GM18517 (cell line): Measurements from ENCODE around the gene APEH.

Experiments
- ATAC-seq: cut with Tn5 transposase; IDR thresholded peaks from one replicate; pipeline ENCODE4 v1.9.1; 2021; ENCODE audit warnings: mild to moderate bottlenecking, moderate library complexity; ENCODE audit not compliant: unreplicated experiment

The APEH gene

GRCh38 chr3:49711489-49711888 is 37.3 kb downstream of the APEH start:
- no peak for ATAC-seq

- no peak for ATAC-seq
These were observed 38.0 kb downstream of the APEH start for GRCh38 chr3:49712166-49712565.

- ATAC-seq: no peak
These were observed 38.6 kb downstream of the APEH start for GRCh38 chr3:49712631-49713317.

- no peak for ATAC-seq
These were observed 39.4 kb downstream of the APEH start for GRCh38 chr3:49713336-49714105.

- no peak for ATAC-seq
These were observed 40.8 kb downstream of the APEH start for GRCh38 chr3:49714728-49715550.

- ATAC-seq: no peak
These were observed 41.5 kb downstream of the APEH start for GRCh38 chr3:49715611-49716121.

- ATAC-seq: no peak
These were observed 42.0 kb downstream of the APEH start for GRCh38 chr3:49716169-49716568.

GRCh38 chr3:49716691-49717210 is 42.6 kb downstream of the APEH start:
- ATAC-seq: no peak

- no peak for ATAC-seq
These were observed 43.2 kb downstream of the APEH start for GRCh38 chr3:49717211-49717958.

GRCh38 chr3:49717959-49718857 is 44.1 kb downstream of the APEH start:
- no peak for ATAC-seq

GRCh38 chr3:49718858-49719213 is 44.7 kb downstream of the APEH start:
- no peak for ATAC-seq

GRCh38 chr3:49719214-49719884 is 45.2 kb downstream of the APEH start, which contains the start of gene AMIGO3:
AMIGO3 (minus strand) TSS chr3:49719684; CDS start chr3:49719465, 219 bp downstream.
- peak; percentile 51 for ATAC-seq

GRCh38 chr3:49720855-49721595 is 46.9 kb downstream of the APEH start:
- ATAC-seq: no peak

GRCh38 chr3:49721596-49721895 is 47.4 kb downstream of the APEH start:
- no peak for ATAC-seq

- no peak for ATAC-seq
These were observed 48.0 kb downstream of the APEH start for GRCh38 chr3:49721896-49722781.

GRCh38 chr3:49722896-49723295 is 48.7 kb downstream of the APEH start:
- ATAC-seq: no peak

- ATAC-seq: no peak
These were observed 49.1 kb downstream of the APEH start for GRCh38 chr3:49723296-49723627.
